WTC11 (cell line): ENCODE results near the gene PKD2L1. TPM values are rescaled to one million over a fixed set of nuclear protein-coding genes. Genes with fewer than 3 reads are reported as not detected.

Source experiments
- ATAC-seq: fragments of 200-7000 bp; cut with Tn5 transposase; 2 replicates; pipeline ENCODE4 v1.10.0; 2021; ENCODE audit warnings: mild to moderate bottlenecking, moderate library complexity
- CTCF ChIA-PET: fragments of 300-600 bp; sonication (Branson Sonifier 250); formaldehyde crosslinking; loops from one replicate; lab custom pipeline; 2021; ENCODE audit warnings: antibody characterized with exemption; lab: Charles Lee
- POLR2A ChIA-PET: fragments of 350-600 bp; sonication (Branson Sonifier 250); formaldehyde crosslinking; loops from one replicate; lab custom pipeline; 2021; ENCODE audit warnings: antibody characterized with exemption; lab: Charles Lee
- DNase-seq: peaks from one replicate; pipeline ENCODE4 v3.0.0; 2021; ENCODE audit warnings: low spot score
- H3K27ac Mint-ChIP-seq: 2 replicates; pipeline ENCODE4 v1.8.0; 2021; ENCODE audit warnings: mixed read lengths
- H3K27me3 Mint-ChIP-seq: 2 replicates; pipeline ENCODE4 v1.8.0; 2021; ENCODE audit warnings: low read depth, mild to moderate bottlenecking, moderate library complexity, mixed read lengths
- H3K36me3 Mint-ChIP-seq: 2 replicates; pipeline ENCODE4 v1.8.0; 2021; ENCODE audit warnings: mixed read lengths
- H3K4me1 Mint-ChIP-seq: 2 replicates; pipeline ENCODE4 v1.8.0; 2022; ENCODE audit warnings: mixed read lengths
- H3K4me3 Mint-ChIP-seq: 2 replicates; pipeline ENCODE4 v1.8.0; 2021; ENCODE audit warnings: mild to moderate bottlenecking, moderate library complexity, mixed read lengths
- H3K9me3 Mint-ChIP-seq: 2 replicates; pipeline ENCODE4 v1.8.0; 2021; ENCODE audit warnings: mixed read lengths
- SOX15 ChIP-seq: fragments of 250-450 bp; sonication (Bioruptor Pico); IDR thresholded peaks from 2 replicates; pipeline ENCODE4 v1.9.0; 2021; ENCODE audit warnings: mild to moderate bottlenecking
- ZNF512 ChIP-seq: sonication (generic); formaldehyde crosslinking; IDR thresholded peaks from 2 replicates; pipeline ENCODE4 v1.8.1; 2022; ENCODE audit warnings: missing genetic modification reagents, borderline replicate concordance
- total RNA-seq: library from RNA; stranded (reverse); gene quantifications from 3 replicates; pipeline ENCODE4 v1.2.3, GENCODE V29; 2021
- TF ChIP-seq, protein P1 (sequence below): sonication (generic); formaldehyde crosslinking; IDR thresholded peaks from 2 replicates; pipeline ENCODE4 v1.8.1; 2022; ENCODE audit warnings: mild to moderate bottlenecking, moderate library complexity, missing genetic modification reagents

The PKD2L1 gene
- total RNA-seq, 1 experiment from 2014 or later = not detected

DNA sequence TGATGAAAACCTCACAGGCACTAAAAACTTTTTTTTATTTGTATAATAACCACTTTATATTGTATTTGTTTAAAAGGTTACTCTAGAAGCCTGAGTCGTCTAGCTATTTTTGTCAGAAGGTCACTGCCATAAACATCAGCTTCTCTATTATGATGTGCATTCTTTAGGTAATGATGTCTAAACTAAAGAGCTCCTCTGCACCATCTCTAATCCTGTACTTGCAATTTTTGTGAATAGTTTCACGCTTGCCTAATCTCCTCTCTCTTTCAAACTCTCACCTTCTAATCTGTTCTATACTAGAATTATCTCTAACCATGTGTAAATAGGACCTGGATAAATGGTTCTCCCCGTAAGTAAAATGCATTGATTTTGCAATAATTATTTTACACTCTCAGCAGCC is 90.2 kb downstream of the PKD2L1 start (continued):
- TF ChIP-seq, protein P1, sequence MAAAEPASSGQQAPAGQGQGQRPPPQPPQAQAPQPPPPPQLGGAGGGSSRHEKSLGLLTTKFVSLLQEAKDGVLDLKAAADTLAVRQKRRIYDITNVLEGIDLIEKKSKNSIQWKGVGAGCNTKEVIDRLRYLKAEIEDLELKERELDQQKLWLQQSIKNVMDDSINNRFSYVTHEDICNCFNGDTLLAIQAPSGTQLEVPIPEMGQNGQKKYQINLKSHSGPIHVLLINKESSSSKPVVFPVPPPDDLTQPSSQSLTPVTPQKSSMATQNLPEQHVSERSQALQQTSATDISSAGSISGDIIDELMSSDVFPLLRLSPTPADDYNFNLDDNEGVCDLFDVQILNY = no peak

- no peaks in the 10 kb centered on the region for H3K27me3 Mint-ChIP-seq
- POLR2A ChIA-PET = interaction anchor here (0.7 kb wide), 1 partner anchor 388 kb away, joined by 7 read pairs; no protein-coding TSS in a partner anchor
- no peak for TF ChIP-seq ZNF512 (CRISPR knock-in tag)
- TF ChIP-seq SOX15 (CRISPR knock-in tag) = no peak
- H3K9me3 Mint-ChIP-seq = no peaks in the 10 kb centered on the region
- CTCF ChIA-PET = no interaction called here
- no peak overlapping the region for H3K4me3 Mint-ChIP-seq
- no peaks in the 10 kb centered on the region for H3K4me1 Mint-ChIP-seq
- ATAC-seq = no peak
- no peak overlapping the region for H3K27ac Mint-ChIP-seq
- peaks cover 48% of the 10 kb centered on the region for H3K36me3 Mint-ChIP-seq
- no peak for DNase-seq
These were observed 91.6 kb downstream of the PKD2L1 start for GRCh38 chr10:100238429-100238828.

Other genes with a start within 250 kb of the PKD2L1 start
- 0.42 to 0.69 TPM (median 0.66 TPM) in 3 replicates for gene CPN1, start 248.4 kb downstream of the PKD2L1 start, total RNA-seq
- gene ERLIN1, start 144.2 kb downstream of the PKD2L1 start, total RNA-seq = 23.5 to 33.4 TPM (median 31.5 TPM) in 3 replicates
- 14.7 to 16.6 TPM (median 14.7 TPM) in 3 replicates for gene CHUK, start 100.6 kb downstream of the PKD2L1 start, total RNA-seq
- 27.3 to 28.1 TPM (median 28.0 TPM) in 3 replicates for gene CWF19L1, start 62.6 kb downstream of the PKD2L1 start, total RNA-seq
- 47.6 to 54.1 TPM (median 52.4 TPM) in 3 replicates for gene BLOC1S2, start 43.5 kb downstream of the PKD2L1 start, total RNA-seq
- gene SCD, start 17.0 kb upstream of the PKD2L1 start, total RNA-seq = 490 to 556 TPM (median 501 TPM) in 3 replicates
- 0.68 to 1.1 TPM (median 0.85 TPM) in 3 replicates for gene WNT8B, start 132.8 kb upstream of the PKD2L1 start, total RNA-seq
- gene SEC31B, start 189.6 kb upstream of the PKD2L1 start, total RNA-seq = 6.4 to 7.9 TPM (median 6.7 TPM) in 3 replicates
- 206 to 221 TPM (median 210 TPM) in 3 replicates for gene NDUFB8, start 199.6 kb upstream of the PKD2L1 start, total RNA-seq
- 49.9 to 58.3 TPM (median 53.9 TPM) in 3 replicates for gene HIF1AN, start 205.7 kb upstream of the PKD2L1 start, total RNA-seq